RWPE1 (cell line): Measurements from ENCODE around the gene IGF1R.
A peak's percentile ranks its signal among the peaks of the same experiment; 100 is the strongest.

ENCODE experiments used
- CTCF ChIA-PET: fragments of 350-600 bp; sonication (Branson Sonifier 250); formaldehyde crosslinking; extraction: SDS; loops from one replicate; lab custom pipeline; 2021; lab: Yijun Ruan, JAX
- POLR2A ChIA-PET: fragments of 400-600 bp; formaldehyde crosslinking; extraction: SDS; loops from one replicate; lab custom pipeline; 2020; ENCODE audit warnings: antibody characterized with exemption; ENCODE audit not compliant: low non-redundant PET; lab: Yijun Ruan, JAX
- DNase-seq: peaks from one replicate; pipeline ENCODE4 v3.0.0; 2012; ENCODE audit warnings: low spot score
- H3K27ac ChIP-seq: fragments of 450-650 bp; 2 replicates; pipeline ENCODE4 v1.5.1; 2017
- CTCF ChIP-seq: fragments of 450-650 bp; conservative IDR thresholded peaks from 2 replicates; pipeline ENCODE4 v1.5.1; 2017; ENCODE audit warnings: low read depth, mild to moderate bottlenecking

IGF1R gene

GRCh38 chr15:98647774-98648653, at the start of gene IGF1R:
Gene IGF1R, plus strand, starts transcription at chr15:98648539. Its CDS starts 1,043 bp downstream, at chr15:98649582.
- DNase-seq = peak; percentile 78
- CTCF ChIA-PET = interaction anchor here (0.6 to 2.3 kb wide), 9 partner anchors 11 to 203 kb away, joined by 3 to 10 read pairs (median 3); no protein-coding TSS in a partner anchor
- TF ChIP-seq CTCF = peak; percentile 60
- POLR2A ChIA-PET = interaction anchor here (0.9 kb wide), 1 partner anchor 129 kb away, joined by 3 read pairs; no protein-coding TSS in a partner anchor
- H3K27ac ChIP-seq = peak within 1 kb of the TSS; percentile 99

- CTCF ChIA-PET = interaction anchor here (0.7 kb wide), 2 partner anchors 171 to 595 kb away, joined by 3 to 4 read pairs; no protein-coding TSS in a partner anchor
- peak; percentile 17 for DNase-seq
- POLR2A ChIA-PET = no interaction called here
- no peak for TF ChIP-seq CTCF
- H3K27ac ChIP-seq = peak overlapping the region; percentile 53
Measured at GRCh38 chr15:98599909-98600691, 48.2 kb upstream of the IGF1R start.

- no peak overlapping the region for H3K27ac ChIP-seq
- DNase-seq = no peak
- ChIA-PET CTCF (no interaction called here), POLR2A (no interaction called here)
- TF ChIP-seq CTCF = no peak
Measured at GRCh38 chr15:98604983-98605382, 43.4 kb upstream of the IGF1R start.

GRCh38 chr15:98609144-98609852, 39.0 kb upstream of the IGF1R start:
- DNase-seq = peak; percentile 90
- no peak for TF ChIP-seq CTCF
- peak overlapping the region; percentile 71 for H3K27ac ChIP-seq
- ChIA-PET POLR2A (no interaction called here), CTCF (no interaction called here)

GRCh38 chr15:98610991-98611390, 37.3 kb upstream of the IGF1R start:
- no peak for DNase-seq
- CTCF ChIA-PET = interaction anchor here (0.8 kb wide), 1 partner anchor 43 kb away, joined by 6 read pairs; no protein-coding TSS in a partner anchor
- POLR2A ChIA-PET = no interaction called here
- H3K27ac ChIP-seq = peak overlapping the region; percentile 18; the same call in 1 of the 2 replicates
- TF ChIP-seq CTCF = no peak
